ENCODE measurements around the gene SH3BP5. TPM values are rescaled to one million over a fixed set of nuclear protein-coding genes. Genes with fewer than 3 reads are reported as not detected.

The SH3BP5 gene
- total RNA-seq, 1 donor from 2014 or later: 110 TPM

DNA sequence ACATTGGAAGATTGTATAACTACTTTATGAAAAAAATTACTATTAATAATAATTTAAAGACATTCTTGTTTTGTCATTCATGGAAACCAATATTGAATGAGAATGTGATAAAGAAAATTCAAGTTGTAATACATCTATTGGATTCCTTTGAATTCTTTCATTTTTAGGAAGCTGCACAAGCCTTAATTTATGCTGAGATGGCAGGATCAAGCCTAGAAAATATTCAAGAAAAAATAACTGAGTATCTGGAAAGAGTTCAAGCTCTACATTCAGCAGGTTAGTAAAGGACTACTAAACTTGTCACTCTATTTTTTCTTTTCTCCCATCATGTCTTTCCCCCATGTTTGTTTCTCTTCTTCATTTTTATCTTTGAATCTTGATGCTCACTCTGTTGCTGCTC, 120.4 kb downstream of the SH3BP5 start:
- intact Hi-C loops (cut with DNase I): no loop called here
- Histone ChIP-seq H3K36me3 (peaks cover 60% of the 10 kb centered on the region), H3K4me3 (no peak overlapping the region), H3K27ac (no peak overlapping the region), H3K9me3 (no peaks in the 10 kb centered on the region), H3K27me3 (no peaks in the 10 kb centered on the region), H3K4me1 (peaks cover 22% of the 10 kb centered on the region)
- no peak for TF ChIP-seq CTCF (IDR thresholded peaks at IDR 0.05)
- no peak for ATAC-seq
- no peak for DNase-seq

- H3K27me3 ChIP-seq: no peaks in the 10 kb centered on the region
- intact Hi-C loops (cut with DNase I): no loop called here
- DNase-seq (no peak), ATAC-seq (no peak)
- H3K36me3 ChIP-seq: peaks cover 34% of the 10 kb centered on the region
- peaks cover 15% of the 10 kb centered on the region for H3K4me1 ChIP-seq
- peak overlapping the region; percentile 93 for H3K4me3 ChIP-seq
- no peak overlapping the region for H3K27ac ChIP-seq
- H3K9me3 ChIP-seq: no peaks in the 10 kb centered on the region
- TF ChIP-seq CTCF (IDR thresholded peaks at IDR 0.05): no peak
These were observed 124.4 kb downstream of the SH3BP5 start for GRCh38 chr3:15207836-15208504.

- no peaks in the 10 kb centered on the region for H3K27me3 ChIP-seq
- H3K9me3 ChIP-seq: no peaks in the 10 kb centered on the region
- H3K36me3 ChIP-seq: peaks cover 23% of the 10 kb centered on the region
- intact Hi-C loops (cut with DNase I): no loop called here
- peaks cover 15% of the 10 kb centered on the region for H3K4me1 ChIP-seq
- peak overlapping the region; percentile 93 for H3K4me3 ChIP-seq
- peak overlapping the region; percentile 97 for H3K27ac ChIP-seq
- no peak for TF ChIP-seq CTCF (IDR thresholded peaks at IDR 0.05)
- DNase-seq: no peak
- peak; percentile 55 for ATAC-seq
These were observed 125.5 kb downstream of the SH3BP5 start for GRCh38 chr3:15206662-15207576.

GRCh38 chr3:15205934-15206661, 126.3 kb downstream of the SH3BP5 start, which contains the start of gene CAPN7:
Gene CAPN7 (plus strand): TSS chr3:15206246. CDS start chr3:15206496, 250 bp downstream.
- peak; percentile 48 for TF ChIP-seq CTCF (IDR thresholded peaks at IDR 0.05)
- peaks cover 15% of the 10 kb centered on the region for H3K4me1 ChIP-seq

GRCh38 chr3:15205482-15205933, 126.9 kb downstream of the SH3BP5 start:
- no peak for ATAC-seq

More at GRCh38 chr3:15205934-15206661, 126.3 kb downstream of the SH3BP5 start, which contains the start of gene CAPN7:
- DNase-seq (peak; percentile 98), ATAC-seq (peak; percentile 98)
- Histone ChIP-seq H3K36me3 (peaks cover 15% of the 10 kb centered on the region), H3K27me3 (no peaks in the 10 kb centered on the region), H3K9me3 (no peaks in the 10 kb centered on the region), H3K4me3 (peak within 1 kb of the TSS; percentile 93), H3K27ac (peak within 1 kb of the TSS; percentile 97)
- intact Hi-C loops (cut with DNase I): no loop called here

More at GRCh38 chr3:15205482-15205933, 126.9 kb downstream of the SH3BP5 start:
- no peak for TF ChIP-seq CTCF (IDR thresholded peaks at IDR 0.05)
- Histone ChIP-seq H3K9me3 (no peaks in the 10 kb centered on the region), H3K4me3 (peak overlapping the region; percentile 93), H3K27me3 (no peaks in the 10 kb centered on the region), H3K36me3 (peaks cover 9% of the 10 kb centered on the region), H3K27ac (peak overlapping the region; percentile 97), H3K4me1 (peaks cover 15% of the 10 kb centered on the region)
- intact Hi-C loops (cut with DNase I): no loop called here
- no peak for DNase-seq

Data from upper lobe of right lung (tissue), 1 donor.